SIG-M5 treated with dmso at 0.1 percent for 504 hours (cell line): ENCODE data around the gene BSG.

ENCODE experiments used
- DNase-seq: peaks from one replicate; lab custom pipeline; 2025; ENCODE audit not compliant: unreplicated experiment; lab: John Stamatoyannopoulos, UW

The BSG gene

GRCh38 chr19:570937-571565 is 1.3 kb upstream of the BSG start:
- peak; percentile 67 for DNase-seq

GRCh38 chr19:571566-571974 is 826 bp upstream of the BSG start:
- peak; percentile 69 for DNase-seq

- no peak for DNase-seq
These were observed 535 bp downstream of the BSG start for GRCh38 chr19:572743-573518.

GRCh38 chr19:573519-573825 is 1.1 kb downstream of the BSG start:
- no peak for DNase-seq

- DNase-seq, result no peak
These were observed 2.5 kb downstream of the BSG start for GRCh38 chr19:574658-575526.

- DNase-seq, result no peak
These were observed 3.4 kb downstream of the BSG start for GRCh38 chr19:575527-576506.

- no peak for DNase-seq
These were observed 4.5 kb downstream of the BSG start for GRCh38 chr19:576768-577438.

GRCh38 chr19:577439-578392 is 5.3 kb downstream of the BSG start:
- DNase-seq, result no peak

- no peak for DNase-seq
These were observed 6.9 kb downstream of the BSG start for GRCh38 chr19:579111-579841.

- no peak for DNase-seq
These were observed 7.4 kb downstream of the BSG start for GRCh38 chr19:579842-580155.

- DNase-seq, result no peak
These were observed 8.0 kb downstream of the BSG start for GRCh38 chr19:580274-580835.

GRCh38 chr19:581399-582111 is 9.2 kb downstream of the BSG start:
- no peak for DNase-seq

- no peak for DNase-seq
These were observed 10.3 kb downstream of the BSG start for GRCh38 chr19:582497-583197.

GRCh38 chr19:583198-583967 is 11.0 kb downstream of the BSG start:
- no peak for DNase-seq

GRCh38 chr19:583968-584239 is 11.5 kb downstream of the BSG start:
- DNase-seq, result no peak

GRCh38 chr19:584240-585001 is 12.0 kb downstream of the BSG start:
- DNase-seq, result no peak
